Endothelial cell of umbilical vein (primary cell): Measurements from ENCODE around the gene KCNMB3. TPM values are rescaled to one million over a fixed set of nuclear protein-coding genes. Genes with fewer than 3 reads are reported as not detected.
"Not testable (repeated sequence)": the region's sequence is repeated elsewhere in the genome, so short reads cannot be mapped to it uniquely, and the experiment has no call there.

Source experiments
- BruUV-seq: library from RNA; stranded (reverse); fragments of 400-500 nt; replicated peaks from 2 replicates; lab custom pipeline; 2021; lab: Mats Ljungman, UMichigan
- CTCF ChIA-PET: fragments of 300-600, 350-600 bp; sonication (Branson Sonifier 250); formaldehyde crosslinking; loops from one replicate; lab custom pipeline; 2021; ENCODE audit warnings: antibody characterized with exemption, inconsistent platforms; lab: Charles Lee
- POLR2A ChIA-PET: fragments of 300-600, 350-600 bp; sonication (Branson Sonifier 250); formaldehyde crosslinking; loops from one replicate; lab custom pipeline; 2021; ENCODE audit warnings: antibody characterized with exemption, inconsistent platforms; lab: Charles Lee
- DNase-seq: peaks from one replicate; pipeline ENCODE4 v3.0.0-alpha.2; 2011; ENCODE audit warnings: low read depth, low spot score
- FAIRE-seq: peaks from 2 replicates; lab custom pipeline; 2011; peaks lifted over from hg19 to GRCh38; lab: Jason Lieb, UNC
- H2AFZ ChIP-seq: 2 replicates; pipeline ENCODE4 v1.6.0; 2012; ENCODE audit warnings: low read depth, low read length, control low read depth, inconsistent platforms
- H3K27ac ChIP-seq: 2 replicates; pipeline ENCODE4 v1.5.1; 2011; ENCODE audit warnings: low read depth, mild to moderate bottlenecking, control low read depth, low read length, moderate library complexity; ENCODE audit not compliant: insufficient read depth
- H3K27me3 ChIP-seq, 2 experiments: 2 replicates each; pipeline versions ENCODE4 v1.6.0 to v1.6.1; 2011; ENCODE audit warnings: low read length in 2 of 2, mixed read lengths in 1 of 2; ENCODE audit not compliant: control insufficient read depth in 2 of 2, insufficient read depth in 2 of 2
- H3K36me3 ChIP-seq, 2 experiments: 2 replicates in 1 of 2; 3 replicates in 1 of 2; pipeline ENCODE4 v1.5.1; 2011; ENCODE audit warnings: low read length in 2 of 2, mild to moderate bottlenecking in 1 of 2, moderate library complexity in 1 of 2; ENCODE audit not compliant: control insufficient read depth in 2 of 2, insufficient read depth in 2 of 2; ENCODE audit errors: extremely low read depth in 1 of 2
- H3K4me1 ChIP-seq: 3 replicates; pipeline ENCODE4 v1.5.1; 2011; ENCODE audit warnings: mild to moderate bottlenecking, low read length; ENCODE audit not compliant: control insufficient read depth, insufficient read depth; ENCODE audit errors: extremely low read depth
- H3K4me2 ChIP-seq: 2 replicates; pipeline ENCODE4 v1.6.1; 2011; ENCODE audit warnings: low read length, control low read depth, mixed read lengths; ENCODE audit not compliant: insufficient read depth
- H3K4me3 ChIP-seq, 3 experiments: fragments of 200-600 bp in 1 of 3; sonication (generic), shearing (Covaris generic) in 1 of 3; replicated peaks in 1 of 3; 2 replicates each; pipeline ENCODE4 v1.5.1; 2011 to 2016; ENCODE audit warnings: control low read depth in 3 of 3, low read length in 3 of 3, mild to moderate bottlenecking in 2 of 3, inconsistent platforms in 1 of 3, low read depth in 1 of 3, moderate library complexity in 1 of 3; ENCODE audit not compliant: insufficient read depth in 1 of 3
- H3K79me2 ChIP-seq: 2 replicates; pipeline ENCODE4 v1.6.0; 2012; ENCODE audit warnings: low read length, inconsistent platforms; ENCODE audit not compliant: control insufficient read depth, insufficient read depth
- H3K9ac ChIP-seq: replicated peaks from 2 replicates; pipeline ENCODE3; 2011; ENCODE audit warnings: low read length, control low read depth; ENCODE audit not compliant: insufficient read depth; ENCODE audit errors: extremely low read depth
- H3K9me1 ChIP-seq: replicated peaks from 3 replicates; pipeline ENCODE4 v1.6.0; 2011; ENCODE audit warnings: mild to moderate bottlenecking, low read length; ENCODE audit not compliant: control insufficient read depth, insufficient read depth; ENCODE audit errors: extremely low read depth
- H3K9me3 ChIP-seq: replicated peaks from 2 replicates; pipeline ENCODE4 v1.5.1; 2012; ENCODE audit warnings: low read length, inconsistent platforms; ENCODE audit not compliant: control insufficient read depth, insufficient read depth
- H4K20me1 ChIP-seq: replicated peaks from 2 replicates; pipeline ENCODE3; 2011; ENCODE audit warnings: mild to moderate bottlenecking, low read length; ENCODE audit not compliant: control insufficient read depth, insufficient read depth; ENCODE audit errors: extremely low read depth
- dilution Hi-C: fragments of 300-500 bp; cut with MboI; formaldehyde crosslinking; loops from one replicate; pipeline ENCODE4 v1.15.0; 2019; ENCODE audit warnings: low sequenced_read_pairs; ENCODE audit not compliant: extremely low pct_ligation_motif_present
- intact Hi-C: fragments of 100-400 bp; cut with micrococcal nuclease; formaldehyde crosslinking; loops from one replicate; pipeline ENCODE4 v1.10.0; 2022
- polyA plus RNA-seq, 4 experiments: library from polyadenylated mRNA; depleted of rRNA in 3 of 4; stranded (reverse) in 3 of 4; unstranded in 1 of 4; fragments of >200 nt; gene quantifications; 2 replicates each; pipeline versions ENCODE4 v1.2.1 to v1.2.3, GENCODE V29; 2011 to 2012; ENCODE audit warnings: missing spikeins in 1 of 4
- total RNA-seq: library from RNA; stranded (reverse); gene quantifications from 2 replicates; pipeline ENCODE4 v1.2.3, GENCODE V29; 2021

Gene KCNMB3
- total and polyA plus RNA-seq, 2 donors (not counting 3 experiments of a cell fraction or from before 2014, with no cell fraction given) = 1.2 to 1.7 TPM

GRCh38 chr3:179242859-179243258, 8.1 kb downstream of the KCNMB3 start:
- intact Hi-C loops, H3K4me1 ChIP-seq, H3K27ac ChIP-seq, H3K9ac ChIP-seq, CTCF ChIA-PET, H4K20me1 ChIP-seq, POLR2A ChIA-PET, H3K9me1 ChIP-seq, H3K36me3 ChIP-seq, DNase-seq, H3K9me3 ChIP-seq, H3K4me2 ChIP-seq, H3K4me3 ChIP-seq, H3K27me3 ChIP-seq, BruUV-seq, FAIRE-seq, H2AFZ ChIP-seq, H3K79me2 ChIP-seq, dilution Hi-C loops: not testable (repeated sequence)

GRCh38 chr3:179240299-179240698, 10.6 kb downstream of the KCNMB3 start:
- POLR2A ChIA-PET, H2AFZ ChIP-seq, H3K9me3 ChIP-seq, H3K27ac ChIP-seq, DNase-seq, H3K4me2 ChIP-seq, FAIRE-seq, CTCF ChIA-PET, BruUV-seq, H3K9ac ChIP-seq, H3K4me1 ChIP-seq, H3K79me2 ChIP-seq, H3K4me3 ChIP-seq, H4K20me1 ChIP-seq, dilution Hi-C loops, H3K9me1 ChIP-seq, intact Hi-C loops, H3K27me3 ChIP-seq, H3K36me3 ChIP-seq: not testable (repeated sequence)
